Measurements from ENCODE around the gene BAD.
"Not testable (repeated sequence)": the region's sequence is repeated elsewhere in the genome, so short reads cannot be mapped to it uniquely, and the experiment has no call there.

The BAD gene

GRCh38 chr11:64284048-64284961 is at the start of gene BAD:
TSS of gene BAD (minus strand) at chr11:64284665. CDS start at chr11:64284368, 297 bp downstream.
- peak; percentile 86 to 91 for DNase-seq (ENCODE audit: low read depth in 2 of 2)

- DNase-seq (ENCODE audit: low read depth in 2 of 2) = no peak
Measured at GRCh38 chr11:64333556-64333955, 49.1 kb upstream of the BAD start.

DNA sequence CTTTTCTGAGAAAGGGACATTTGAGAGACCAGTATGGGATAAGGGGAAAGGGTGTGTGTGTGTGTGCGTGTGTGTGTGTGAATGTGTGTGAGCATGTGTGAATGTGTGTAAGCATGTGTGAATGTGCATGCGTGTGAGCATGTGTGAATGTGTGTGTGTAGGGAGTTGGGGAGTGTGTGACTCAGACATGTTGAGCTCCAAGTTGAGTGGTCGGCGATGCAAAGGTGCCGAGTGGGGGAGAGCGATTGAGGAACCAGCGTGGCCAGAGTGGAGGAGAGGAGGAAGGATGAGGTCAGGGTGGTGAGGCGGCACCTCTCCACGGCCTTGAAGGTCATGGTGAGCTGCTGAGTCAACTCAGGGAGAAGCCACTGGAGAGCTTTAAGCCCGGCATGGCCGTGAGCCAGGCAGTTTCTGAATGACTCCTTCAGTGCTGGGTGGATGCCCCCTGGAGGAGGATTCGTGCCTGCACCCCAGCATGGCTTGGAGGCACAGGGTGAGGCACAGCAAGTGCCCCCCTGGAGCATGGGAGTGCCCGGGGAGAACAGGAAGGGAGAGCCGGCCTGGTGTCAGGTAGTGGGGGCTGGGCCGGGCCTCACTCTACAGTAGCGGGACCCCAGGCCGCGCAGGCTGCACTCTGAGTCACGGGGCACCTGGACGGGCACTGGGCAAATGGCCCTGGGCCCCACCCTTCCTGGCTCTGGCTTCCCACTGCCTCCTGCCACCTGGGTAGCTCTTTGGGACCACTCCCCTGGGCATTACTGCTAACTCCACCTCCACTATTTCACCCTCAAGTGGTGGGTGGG is 47.3 kb upstream of the BAD start:
- peak; percentile 47 to 51 for DNase-seq (ENCODE audit: low read depth in 2 of 2)

GRCh38 chr11:64330888-64331287 is 46.4 kb upstream of the BAD start:
- DNase-seq (ENCODE audit: low read depth in 2 of 2) = no peak

DNA sequence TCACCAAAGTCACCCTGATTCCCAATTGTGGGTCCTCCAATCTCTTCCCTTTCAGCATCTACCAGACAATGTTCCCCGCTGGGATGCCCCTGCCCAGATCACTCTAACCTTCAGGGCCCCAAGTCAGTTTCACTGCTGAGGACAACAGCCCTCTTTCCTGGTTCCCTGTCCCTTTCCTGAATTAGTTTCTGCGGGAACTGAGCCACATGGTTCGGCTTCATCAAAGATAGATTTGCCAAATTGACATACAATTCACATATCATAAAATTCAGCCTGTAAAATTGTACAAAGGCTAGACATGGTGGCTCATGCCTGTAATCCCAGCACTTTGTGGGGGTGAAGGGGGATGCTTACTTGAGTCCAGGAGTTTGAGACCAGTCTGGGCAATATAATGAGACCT is 43.5 kb upstream of the BAD start:
- no peak for DNase-seq (ENCODE audit: low read depth in 2 of 2)

DNA sequence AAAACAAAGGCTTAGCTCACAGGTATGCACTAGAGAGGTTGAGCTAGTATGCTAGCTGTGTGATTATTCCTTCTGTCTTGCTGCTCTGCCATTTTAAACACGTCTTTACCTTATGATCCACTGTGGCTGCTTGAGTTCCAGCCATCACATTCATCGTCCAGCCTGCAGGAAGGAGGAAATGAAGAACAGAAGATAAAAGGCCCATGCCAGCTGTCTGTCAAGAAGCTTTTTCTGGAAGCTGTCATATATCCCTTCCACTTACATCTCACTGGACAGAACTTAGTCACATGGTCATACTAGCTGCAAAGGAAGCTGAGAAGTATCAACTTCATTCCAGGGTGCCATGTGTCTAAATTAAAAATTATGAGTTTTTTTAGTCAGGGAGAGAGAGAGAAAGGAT is 42.9 kb upstream of the BAD start:
- no peak for DNase-seq (ENCODE audit: low read depth in 2 of 2)

DNA sequence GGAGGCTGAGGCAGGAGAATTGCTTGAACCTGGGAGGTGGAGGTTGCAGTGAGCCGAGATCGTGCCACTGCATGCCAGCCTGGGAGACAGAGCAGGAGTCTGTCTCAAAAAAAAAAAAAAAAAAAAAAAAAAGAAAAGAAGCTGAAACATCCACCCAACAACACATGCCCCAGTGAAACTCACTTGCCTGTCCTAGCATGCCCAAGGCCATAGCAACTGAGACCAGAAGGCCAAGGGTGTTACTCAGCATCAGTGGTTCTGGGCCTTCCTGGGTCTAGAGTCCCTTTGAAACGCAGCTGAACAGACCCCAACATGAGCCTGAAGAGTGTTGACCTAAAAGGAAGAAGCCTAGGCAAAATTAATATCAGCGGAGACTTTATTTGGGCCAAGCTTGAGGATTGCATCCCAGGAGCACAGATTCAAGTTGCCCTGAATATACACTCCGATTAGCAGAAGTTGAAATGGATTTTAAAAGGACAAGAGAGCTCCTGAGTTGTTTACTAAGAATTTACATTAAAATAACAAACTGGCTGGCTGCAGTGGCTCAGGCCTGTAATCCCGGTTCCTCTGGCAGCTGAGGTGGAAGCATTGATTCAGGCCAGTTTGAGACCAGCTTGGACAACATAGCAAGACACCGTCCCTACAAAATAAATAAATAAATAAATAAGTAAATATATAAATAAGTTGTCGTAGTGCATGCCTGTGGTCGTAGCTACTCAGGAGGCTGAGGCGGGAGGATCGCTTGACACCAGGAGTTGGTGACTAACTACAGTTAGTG is 40.4 kb upstream of the BAD start:
- DNase-seq (ENCODE audit: low read depth in 2 of 2) = no peak

GRCh38 chr11:64323984-64324383 is 39.5 kb upstream of the BAD start:
- not testable (repeated sequence) for DNase-seq (ENCODE audit: low read depth in 2 of 2)

DNA sequence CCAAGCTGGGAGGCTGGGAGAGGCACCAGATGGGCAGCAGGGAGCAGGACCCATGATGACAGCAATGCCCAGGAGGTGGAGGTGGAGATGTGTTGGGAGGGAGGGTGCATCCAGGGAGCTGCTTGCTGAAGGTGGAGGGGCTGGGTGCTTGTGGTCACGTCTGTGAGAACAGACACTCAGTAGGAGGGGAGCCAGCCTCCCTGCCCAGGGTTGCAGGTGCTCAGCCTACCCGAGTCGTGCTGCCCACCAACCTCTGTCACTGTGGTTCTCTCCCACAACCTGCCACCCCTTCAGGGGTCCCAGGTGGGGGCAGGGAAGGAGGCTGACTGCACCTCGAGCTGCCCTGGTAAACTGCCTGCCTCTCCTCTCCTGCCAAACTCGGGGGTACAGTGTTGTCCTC is 38.9 kb upstream of the BAD start:
- DNase-seq (ENCODE audit: low read depth in 2 of 2) = no peak

GRCh38 chr11:64322925-64323260 is 38.4 kb upstream of the BAD start:
- DNase-seq (ENCODE audit: low read depth in 2 of 2) = no peak

GRCh38 chr11:64321533-64321932 is 37.1 kb upstream of the BAD start:
- DNase-seq (ENCODE audit: low read depth in 2 of 2) = no peak

DNA sequence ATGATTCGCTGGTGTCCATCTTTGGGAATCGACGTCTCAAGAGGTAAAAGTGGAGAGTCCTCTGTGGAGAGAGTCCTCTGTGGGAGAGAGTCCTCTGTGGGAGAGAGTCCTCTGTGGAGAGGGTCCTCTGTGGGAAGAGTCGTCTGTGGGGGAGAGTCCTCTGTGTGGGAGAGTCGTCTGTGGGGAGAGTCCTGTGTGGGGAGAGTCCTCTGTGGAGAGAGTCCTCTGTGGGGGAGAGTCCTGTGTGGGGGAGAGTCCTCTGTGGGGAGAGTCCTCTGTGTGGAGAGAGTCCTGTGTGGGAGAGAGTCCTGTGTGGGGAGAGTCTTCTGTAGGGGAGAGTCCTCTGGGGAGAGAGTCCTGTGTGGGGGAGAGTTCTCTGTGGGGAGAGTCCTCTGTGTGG is 36.6 kb upstream of the BAD start:
- no peak for DNase-seq (ENCODE audit: low read depth in 2 of 2)

- DNase-seq (ENCODE audit: low read depth in 2 of 2) = no peak
Measured at GRCh38 chr11:64320556-64320955, 36.1 kb upstream of the BAD start.

DNA sequence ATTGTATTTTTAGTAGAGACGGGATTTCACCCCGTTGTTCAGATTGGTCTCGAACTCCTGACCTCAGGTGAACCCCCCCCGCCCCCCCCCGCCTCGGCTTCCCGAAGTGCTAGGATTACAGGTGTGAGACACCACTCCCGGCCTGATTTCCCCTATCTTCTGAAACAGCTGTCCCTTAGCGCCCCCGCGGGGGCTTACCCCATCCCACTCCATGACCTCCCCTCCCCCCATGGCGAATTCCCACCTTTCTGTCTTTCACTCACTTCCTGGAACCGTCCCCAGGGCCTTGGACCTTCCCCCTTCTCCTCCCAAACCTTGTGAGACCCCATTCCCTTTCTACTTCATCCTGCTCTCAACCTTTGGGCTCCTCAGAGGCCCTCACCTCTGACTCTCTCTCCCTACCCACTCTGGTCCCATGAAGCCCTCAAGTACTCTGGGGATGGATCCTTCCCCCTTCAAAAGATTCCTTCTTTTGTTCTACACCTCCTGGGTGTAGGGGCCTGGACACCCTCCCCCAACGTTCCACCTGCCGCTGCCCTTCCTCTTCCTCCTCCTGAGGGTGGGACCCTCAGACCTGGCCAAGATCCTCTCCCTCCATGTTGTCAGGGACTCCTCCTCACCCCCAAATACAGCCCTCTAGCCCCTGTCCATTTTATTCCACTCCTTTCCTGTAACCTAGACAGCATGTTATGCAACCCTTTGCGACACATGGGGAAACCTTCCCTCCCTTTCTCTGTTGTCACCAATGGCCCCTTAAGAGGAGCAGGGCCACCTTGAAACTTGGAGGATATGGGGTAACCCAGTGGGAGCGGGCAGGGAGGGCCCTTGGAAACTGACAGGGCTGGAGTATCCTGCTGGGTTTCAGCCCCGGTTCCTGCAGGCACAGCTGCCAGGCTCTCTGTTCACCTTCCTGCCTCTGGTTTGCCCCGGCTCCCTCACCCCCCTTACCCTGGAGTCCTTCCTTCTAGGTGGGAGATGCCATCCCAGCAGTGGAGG is 34.6 kb upstream of the BAD start:
- no peak for DNase-seq (ENCODE audit: low read depth in 2 of 2)

DNA sequence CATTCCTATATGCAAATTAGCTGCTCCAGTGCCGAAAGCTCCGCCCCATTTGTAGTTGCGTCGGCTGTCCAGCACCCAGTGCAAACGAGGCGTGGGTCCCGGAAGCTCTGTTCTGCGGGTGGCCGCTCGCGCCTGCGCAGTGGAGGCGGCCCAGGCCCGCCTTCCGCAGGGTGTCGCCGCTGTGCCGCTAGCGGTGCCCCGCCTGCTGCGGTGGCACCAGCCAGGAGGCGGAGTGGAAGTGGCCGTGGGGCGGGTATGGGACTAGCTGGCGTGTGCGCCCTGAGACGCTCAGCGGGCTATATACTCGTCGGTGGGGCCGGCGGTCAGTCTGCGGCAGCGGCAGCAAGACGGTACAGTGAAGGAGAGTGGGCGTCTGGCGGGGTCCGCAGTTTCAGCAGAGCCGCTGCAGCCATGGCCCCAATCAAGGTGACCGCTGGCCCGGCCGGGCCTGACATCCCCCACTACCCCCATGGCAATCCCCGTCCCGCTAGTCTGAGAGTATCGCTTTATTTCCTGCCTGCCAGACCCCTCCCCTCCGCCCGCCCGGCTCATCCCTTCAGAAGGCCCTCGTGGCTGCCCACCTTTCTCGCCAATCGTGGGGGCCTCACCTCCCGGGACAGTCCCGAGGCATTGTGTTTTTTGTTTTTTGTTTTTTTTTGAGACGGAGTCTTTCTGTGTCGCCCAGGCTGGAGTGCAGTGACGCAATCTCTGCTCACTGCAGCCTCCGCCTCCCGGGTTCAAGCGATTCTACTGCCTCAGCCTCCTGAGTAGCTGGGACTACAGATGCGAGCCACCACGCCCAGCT is 33.7 kb upstream of the BAD start, which contains the start of gene PRDX5:
TSS of gene PRDX5 (plus strand) at position 161 of the 805 bp plus-strand sequence. CDS start at position 256, 95 bp downstream.
- DNase-seq (ENCODE audit: low read depth in 2 of 2) = peak; percentile 88 to 89

GRCh38 chr11:64317325-64317960 is 33.0 kb upstream of the BAD start, which contains the start of gene TRMT112:
TSS of gene TRMT112 (minus strand) at chr11:64317559. CDS start at chr11:64317526, 33 bp downstream.
- peak; percentile 82 to 91 for DNase-seq (ENCODE audit: low read depth in 2 of 2)

DNA sequence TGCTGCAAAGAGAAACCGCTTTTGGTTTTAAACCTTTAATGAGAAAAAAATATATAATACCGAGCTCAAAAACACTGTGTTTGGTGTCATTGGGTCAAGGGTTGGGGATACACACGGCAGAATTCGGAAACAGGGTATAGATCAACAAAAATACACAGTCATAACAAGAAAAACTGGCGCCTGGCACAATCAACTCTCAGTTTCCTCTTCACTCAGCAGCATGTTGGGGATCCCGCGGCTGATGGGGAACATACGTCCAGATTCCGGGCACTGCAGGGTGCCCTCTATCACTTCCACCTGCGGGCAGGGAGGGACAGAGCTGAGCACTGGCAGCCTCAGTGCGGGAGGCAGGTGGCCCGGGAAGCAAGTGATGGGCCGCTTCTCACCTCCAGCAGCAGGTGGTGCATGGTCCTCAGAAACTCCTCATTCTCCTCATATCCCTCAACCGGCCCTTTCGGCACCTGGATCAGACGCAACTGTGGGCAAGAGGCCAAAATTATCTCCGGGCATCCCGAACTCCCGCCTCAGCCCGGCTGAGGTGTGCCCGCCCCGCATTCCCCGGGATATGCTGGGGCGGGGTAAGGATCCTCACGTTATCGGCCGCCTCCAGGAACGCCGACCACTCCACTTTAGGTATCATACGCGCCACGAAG is 32.3 kb upstream of the BAD start:
- DNase-seq (ENCODE audit: low read depth in 2 of 2) = no peak

DNA sequence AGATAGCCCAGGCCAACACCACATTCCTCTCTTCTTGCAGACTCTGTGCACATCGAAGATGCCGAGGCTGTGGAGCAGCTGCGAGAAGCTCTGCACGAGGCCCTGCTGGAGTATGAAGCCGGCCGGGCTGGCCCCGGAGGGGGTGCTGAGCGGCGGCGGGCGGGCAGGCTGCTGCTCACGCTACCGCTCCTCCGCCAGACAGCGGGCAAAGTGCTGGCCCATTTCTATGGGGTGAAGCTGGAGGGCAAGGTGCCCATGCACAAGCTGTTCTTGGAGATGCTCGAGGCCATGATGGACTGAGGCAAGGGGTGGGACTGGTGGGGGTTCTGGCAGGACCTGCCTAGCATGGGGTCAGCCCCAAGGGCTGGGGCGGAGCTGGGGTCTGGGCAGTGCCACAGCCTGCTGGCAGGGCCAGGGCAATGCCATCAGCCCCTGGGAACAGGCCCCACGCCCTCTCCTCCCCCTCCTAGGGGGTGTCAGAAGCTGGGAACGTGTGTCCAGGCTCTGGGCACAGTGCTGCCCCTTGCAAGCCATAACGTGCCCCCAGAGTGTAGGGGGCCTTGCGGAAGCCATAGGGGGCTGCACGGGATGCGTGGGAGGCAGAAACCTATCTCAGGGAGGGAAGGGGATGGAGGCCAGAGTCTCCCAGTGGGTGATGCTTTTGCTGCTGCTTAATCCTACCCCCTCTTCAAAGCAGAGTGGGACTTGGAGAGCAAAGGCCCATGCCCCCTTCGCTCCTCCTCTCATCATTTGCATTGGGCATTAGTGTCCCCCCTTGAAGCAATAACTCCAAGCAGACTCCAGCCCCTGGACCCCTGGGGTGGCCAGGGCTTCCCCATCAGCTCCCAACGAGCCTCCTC is 31.4 kb upstream of the BAD start:
- not testable (repeated sequence) for DNase-seq (ENCODE audit: low read depth in 2 of 2)

Data from stimulated activated CD4-positive, alpha-beta T cell treated with anti-CD3 and anti-CD28 coated beads, Interleukin-1b, Interleukin-23, amount 100 ng/mL, for 4 hours (primary cell).